CD4-positive, alpha-beta T cell treated with Interleukin-1 beta for 1 hour (primary cell): Measurements from ENCODE around the gene OSM.
A peak's percentile ranks its signal among the peaks of the same experiment; 100 is the strongest.

Source experiments
- DNase-seq, 2 donors: peaks; one replicate each; pipeline ENCODE4 v3.0.0-alpha.2; 2020 to 2022

OSM gene

DNA sequence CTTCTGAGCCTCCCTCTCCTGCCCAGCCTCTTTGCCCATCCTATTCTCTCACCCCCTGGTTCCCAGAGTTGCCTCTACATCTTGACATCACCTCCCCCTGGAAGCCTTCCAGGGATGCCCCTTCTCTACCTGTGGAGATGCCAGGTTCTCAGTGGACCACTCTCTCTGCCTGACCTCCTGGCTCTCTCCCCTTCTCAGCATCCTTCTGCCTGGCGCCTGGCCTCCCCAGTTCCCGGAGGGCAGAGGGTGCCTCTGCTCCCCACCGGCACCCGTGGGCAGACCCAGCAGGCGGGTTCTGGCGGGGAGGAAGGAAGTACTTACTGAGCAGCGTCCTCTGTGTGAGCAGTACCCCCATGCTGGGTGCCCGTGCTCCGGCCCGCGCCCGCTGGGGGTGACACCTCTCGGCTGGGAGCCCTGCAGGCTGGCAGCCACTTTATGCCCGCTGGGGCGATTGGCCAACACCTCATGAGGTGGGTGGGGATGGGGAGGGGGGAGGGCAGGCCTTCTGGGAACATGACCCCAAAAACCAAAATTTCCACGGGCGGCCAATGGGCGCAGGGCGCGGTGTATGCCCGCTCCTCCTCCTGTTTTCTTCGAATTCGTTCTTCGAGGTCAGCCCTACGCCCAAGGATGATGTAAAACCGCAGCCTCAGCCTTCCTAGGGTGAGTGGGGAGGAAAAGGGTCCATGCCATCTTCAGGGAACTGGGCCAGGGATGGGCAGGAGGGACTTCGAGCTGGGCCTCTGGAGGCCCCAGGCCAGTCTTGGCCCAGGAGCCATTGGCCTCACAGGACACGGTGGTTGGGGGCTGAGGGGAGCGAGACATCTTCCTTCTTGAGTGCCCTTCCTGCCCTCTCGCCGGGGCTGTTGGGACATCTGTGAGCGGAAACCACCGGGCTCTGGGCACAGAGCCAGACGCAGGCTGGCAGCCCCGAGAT is at the start of gene OSM:
OSM (minus strand) TSS at position 407 of the 937 bp plus-strand sequence; CDS start at position 355, 52 bp downstream.
- peak; percentile 81 to 83 for DNase-seq

DNA sequence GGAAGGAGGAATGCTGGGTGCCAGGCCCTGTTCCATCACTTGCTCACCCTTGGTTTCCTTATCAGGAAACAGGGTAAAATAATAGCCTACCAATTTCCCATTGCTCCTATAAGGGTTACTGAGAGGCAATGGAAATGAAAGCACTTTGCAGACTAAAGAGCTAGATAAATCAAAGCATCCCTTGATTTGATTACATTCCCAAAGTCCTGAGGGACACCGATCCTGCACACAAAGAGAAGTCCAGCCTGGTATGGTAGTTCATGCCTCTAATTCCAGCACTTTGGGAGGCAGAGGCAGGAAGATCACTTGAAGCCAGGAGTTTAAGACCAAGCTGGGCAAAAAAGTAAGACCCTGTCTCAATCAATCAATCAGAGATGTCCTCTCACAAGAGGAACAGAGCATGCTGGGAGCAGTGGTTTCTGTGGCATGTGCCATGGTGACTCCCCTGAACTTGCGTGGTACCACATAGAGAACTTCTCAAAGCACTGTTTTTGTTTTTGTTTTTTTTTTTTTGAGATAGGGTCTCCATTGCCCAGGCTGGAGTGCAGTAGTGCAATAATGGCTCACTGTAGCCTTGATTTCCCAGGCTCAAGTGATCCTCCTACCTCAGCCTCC is 49.4 kb upstream of the OSM start:
- no peak for DNase-seq

DNA sequence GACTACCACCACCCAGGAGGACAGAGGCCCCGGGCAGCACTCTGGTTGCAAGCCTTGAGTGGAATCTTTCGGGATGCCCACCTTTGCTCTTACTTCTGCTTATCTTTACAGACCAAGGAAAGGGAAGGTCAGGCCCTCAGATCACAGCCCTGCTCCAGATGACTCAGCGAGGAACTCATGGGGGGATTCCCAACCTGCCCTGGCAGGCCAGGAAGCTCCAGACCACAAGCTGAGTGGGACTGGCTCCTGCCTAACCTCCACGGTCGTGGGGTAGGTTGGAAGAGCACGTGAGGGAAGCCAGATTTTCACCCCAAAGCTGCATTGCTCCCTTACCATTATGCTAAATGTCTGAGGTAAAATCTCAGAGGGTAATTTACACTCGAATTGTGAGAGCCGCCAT is 48.3 kb upstream of the OSM start:
- DNase-seq: peak; percentile 55 to 59

DNA sequence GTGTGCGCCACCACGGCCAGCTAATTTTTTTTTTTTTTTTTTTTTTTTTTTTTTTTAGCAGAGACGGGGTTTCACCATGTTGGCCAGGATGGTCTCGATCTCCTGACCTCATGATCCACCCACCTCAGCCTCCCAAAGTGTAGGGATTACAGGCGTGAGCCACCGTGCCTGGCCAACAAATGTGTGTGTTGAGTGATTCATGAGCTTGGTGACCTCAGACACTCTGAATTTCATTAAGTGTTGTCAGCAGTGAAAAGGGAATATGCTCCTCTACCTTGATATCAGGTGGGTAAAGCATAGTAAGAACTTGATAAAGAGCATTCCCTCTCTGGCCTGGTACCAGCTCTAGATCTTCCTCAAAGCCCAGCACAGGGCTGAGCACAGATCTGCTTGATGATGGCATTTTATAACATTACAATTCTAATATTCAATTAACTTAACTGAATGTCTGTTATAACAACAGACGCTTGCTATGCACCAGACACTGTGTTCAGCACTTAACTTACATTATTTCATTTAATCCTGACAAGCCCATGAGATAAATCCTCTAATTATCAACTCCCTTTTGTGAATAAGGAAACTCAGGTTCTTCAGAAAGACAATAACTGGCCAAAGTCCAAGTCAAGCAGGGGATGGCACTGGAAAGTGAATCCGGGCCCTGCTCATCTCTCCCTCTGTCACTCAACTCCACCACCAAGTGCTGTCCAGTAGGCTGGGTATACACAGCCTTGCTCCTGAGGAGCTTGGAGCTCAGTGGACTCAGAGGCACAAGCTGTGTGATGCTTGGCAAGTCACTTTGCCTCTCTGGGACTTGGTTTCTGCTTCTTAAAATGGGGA is 47.1 kb upstream of the OSM start:
- DNase-seq: no peak

DNA sequence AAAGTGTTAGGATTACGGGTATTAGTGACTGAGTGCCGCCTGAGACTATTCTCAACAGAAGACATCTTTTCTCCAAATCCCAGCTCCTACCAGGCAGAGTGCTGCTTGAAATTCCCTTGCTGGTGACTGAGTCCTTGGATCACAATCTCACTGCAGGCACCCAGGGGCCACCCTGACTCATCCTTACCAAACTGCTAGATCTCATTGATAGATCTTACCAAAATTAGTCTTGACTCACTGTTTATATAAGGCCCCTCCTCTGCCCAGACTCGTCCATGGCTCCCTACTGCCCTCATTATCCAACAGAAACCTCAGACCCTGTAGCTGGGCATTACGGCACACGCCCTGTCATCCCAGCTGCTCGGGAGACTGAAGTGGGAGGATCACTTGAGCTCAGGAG is 45.4 kb upstream of the OSM start:
- DNase-seq: no peak

DNA sequence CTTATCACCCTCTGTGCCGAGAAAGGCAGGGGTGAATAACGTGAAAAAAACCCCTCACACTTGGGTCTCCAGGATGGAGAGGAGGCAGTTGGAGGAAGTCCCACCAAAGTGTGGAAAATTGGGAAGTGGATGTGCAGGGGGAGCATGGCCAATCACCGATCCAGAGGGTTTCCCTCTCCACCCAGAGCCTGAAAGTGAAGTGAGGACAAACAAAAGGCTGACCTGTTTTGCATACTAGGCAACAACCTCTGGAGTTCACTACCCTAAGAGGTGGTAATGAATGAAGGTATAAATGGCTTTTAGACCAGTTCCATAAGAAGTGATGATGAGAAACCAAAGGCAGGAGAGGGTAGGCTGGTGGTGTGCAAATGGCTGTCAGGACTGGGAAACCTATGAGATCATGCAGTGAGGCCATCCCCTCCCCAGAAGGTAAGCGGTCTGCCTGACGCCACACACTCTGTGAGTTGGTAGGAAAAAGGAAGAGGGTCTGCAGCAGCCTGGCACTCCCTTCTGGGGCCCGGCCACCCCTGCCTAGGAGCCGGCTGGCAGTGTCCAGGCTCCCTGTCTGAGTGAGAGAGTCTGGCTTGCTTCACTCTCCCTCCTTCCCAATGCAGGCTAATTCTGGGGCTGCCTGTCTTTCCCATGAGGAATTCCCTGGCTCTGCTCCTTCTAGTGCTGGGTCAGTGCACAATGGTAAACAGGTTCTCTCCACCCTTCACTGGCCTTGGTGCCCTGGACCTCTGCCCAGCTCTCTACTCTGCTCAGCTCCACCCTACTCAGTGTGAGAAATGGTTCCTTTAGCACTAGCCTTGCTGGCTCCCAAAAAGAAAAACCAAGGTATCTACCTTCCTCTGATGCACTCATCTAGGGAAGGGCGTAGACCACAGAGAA is 44.5 kb upstream of the OSM start:
- no peak for DNase-seq

DNA sequence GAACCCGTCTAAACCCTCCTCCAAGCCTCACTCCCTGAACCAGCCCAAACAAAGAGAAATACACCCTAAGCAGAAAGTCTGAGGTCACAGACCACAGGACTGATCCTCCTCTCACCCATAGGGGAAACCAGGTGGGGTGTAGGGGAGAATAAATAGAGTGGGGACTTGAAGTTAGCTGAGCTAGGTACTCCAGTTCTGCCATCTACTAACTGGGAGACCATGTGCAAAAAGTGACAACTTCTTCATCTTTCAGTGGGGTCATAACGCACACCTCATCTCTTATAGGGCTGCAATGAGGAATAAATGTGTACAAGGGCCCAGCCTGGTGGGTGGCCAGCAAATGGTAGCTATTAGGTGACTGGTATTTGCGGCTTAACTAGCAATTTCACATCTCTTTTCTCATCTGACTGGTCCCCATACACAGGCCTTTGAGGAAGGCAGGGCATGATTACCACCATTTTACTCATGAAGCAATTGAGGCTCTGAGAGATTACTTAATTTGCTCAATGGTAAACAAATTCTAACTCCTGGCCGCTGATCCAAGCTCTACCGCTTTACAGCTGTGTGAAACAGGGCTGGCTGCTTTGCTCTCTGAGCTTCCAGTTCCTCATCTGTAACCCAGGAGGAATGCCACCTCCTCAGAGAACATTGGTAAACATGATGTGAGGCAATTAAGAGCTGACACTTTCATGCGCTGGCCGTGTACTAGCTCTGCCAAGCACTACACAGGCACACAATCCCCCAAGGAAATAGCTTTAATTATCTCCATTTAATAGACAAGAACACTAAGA is 43.5 kb upstream of the OSM start:
- DNase-seq: peak; percentile 33 to 48

DNA sequence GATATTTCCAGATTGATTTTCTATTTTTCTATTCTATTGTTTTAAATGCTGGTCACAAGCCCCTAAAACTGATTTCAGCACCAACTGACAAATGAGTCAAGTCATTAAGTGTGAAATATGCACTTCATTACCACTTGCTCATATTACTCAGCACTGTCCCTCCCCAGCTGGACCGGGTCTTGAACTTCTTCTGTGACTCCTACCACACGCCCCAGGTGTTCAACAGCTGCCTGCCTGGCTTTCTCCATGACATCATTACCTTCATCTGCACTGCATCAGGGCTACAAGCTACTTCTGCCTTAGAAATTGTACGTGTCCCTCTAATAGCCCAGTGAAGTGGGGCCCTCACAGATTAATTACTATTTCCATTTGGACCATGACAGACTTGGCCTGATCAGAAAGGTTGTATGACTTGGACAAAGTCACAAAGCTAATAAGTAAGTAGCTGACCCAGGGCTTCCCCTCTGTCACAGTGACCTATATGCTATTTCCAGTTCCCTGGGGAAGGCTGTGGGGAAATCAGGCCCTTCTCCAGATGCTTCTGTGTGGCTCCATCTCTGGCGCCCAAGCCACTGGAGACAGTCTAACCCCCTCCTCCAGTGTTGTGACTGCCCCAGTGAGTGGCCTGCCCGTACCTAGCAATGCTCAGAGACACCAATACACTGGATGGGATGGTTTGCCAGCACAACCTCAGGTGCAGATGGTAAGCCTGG is 42.0 kb upstream of the OSM start:
- peak in 1 of 2 donors; percentile 41 for DNase-seq

DNA sequence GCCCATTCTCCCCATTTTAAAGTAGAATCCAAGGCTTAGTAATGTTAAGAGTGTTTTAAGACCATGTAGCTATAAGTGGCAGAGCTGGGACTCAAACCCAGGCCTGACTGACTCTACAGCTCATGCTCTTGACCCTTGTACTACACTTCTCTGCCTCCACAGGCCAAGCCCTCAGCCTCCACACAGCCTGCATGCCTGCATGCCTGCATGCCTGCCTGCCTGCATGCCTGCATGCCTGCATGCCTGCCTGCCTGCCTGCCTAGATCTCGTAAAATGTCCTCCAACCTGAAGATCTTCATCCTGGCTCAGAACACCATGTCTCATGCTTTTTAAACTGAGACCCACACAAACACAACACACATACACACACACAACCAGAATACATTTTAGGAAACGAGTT is 41.4 kb upstream of the OSM start:
- no peak for DNase-seq

DNA sequence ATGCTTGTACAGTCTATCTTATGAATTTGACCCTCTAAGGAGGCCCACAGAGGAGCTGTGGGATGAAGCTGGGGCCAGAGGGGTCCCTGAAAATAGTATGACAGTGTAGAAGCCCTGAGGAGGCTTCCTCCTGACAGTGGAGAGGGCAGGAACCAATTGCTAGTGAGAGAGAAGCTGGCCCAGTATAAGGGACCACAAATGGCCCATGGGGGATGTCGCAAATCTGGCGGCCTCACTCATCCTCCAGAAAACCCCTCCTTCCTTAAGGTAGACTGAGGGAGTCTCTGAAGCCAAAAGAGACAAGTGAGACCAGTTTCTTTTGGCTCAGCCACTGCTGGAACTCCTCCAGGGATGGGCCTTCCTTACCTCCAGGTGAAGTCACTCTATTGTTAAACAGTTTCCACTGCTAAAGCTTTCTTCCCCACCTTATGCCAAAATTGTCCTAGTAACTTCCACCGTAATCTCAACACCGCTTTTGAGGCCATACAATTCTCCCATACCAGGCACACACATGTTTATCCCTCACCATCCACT is 40.5 kb upstream of the OSM start:
- peak in 1 of 2 donors; percentile 41 for DNase-seq

DNA sequence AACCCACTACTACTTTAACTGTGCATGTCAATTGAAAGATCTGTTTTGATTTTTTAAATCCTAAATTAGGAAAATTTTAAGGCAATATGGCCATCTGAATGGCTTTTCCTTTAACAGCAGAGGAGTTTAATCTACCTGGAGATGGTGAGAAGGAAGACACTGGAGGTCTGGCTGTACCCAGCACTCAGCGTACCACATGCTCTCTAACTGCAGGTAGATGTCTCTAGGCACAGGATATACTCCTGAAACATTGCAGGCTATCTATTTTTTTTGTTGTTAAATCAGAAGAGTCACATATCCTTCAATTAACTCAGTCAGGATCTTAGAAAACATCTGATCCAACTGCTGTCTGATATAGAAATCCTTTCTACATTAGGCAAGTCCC is 40.0 kb upstream of the OSM start:
- DNase-seq: no peak

DNA sequence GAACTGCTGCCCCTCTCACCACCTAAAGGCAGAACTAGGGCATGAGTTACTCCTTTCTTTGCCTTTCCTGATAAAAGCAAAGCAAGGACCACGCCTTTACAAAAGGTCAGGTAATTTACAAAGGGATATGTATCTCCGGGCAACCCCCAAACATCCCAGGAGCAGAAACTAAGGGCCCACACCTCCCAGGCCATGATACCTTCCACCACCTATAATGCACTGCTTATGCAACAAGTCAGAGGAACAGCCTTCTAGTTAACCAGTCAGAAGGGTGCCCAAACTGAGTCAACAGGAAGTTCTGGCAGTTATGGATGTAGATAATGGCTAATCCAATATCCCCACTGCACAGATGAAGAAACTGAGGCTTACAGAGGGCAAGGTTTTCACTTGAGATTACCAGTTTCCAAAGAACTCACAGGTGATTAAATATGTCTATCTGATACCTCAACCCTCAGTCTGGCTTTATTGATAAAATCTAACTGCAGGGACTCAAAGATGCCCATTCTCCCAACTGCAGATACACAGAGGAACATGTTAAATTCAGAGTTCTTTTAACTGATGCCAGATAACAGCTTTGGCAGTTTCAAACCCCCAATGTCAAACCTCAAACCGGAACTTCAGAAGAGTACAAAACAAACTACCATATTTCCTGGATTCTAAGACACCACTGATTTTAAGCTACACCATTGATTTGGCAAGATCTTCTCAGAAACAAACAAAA is 39.4 kb upstream of the OSM start:
- peak in 1 of 2 donors; percentile 64 for DNase-seq

DNA sequence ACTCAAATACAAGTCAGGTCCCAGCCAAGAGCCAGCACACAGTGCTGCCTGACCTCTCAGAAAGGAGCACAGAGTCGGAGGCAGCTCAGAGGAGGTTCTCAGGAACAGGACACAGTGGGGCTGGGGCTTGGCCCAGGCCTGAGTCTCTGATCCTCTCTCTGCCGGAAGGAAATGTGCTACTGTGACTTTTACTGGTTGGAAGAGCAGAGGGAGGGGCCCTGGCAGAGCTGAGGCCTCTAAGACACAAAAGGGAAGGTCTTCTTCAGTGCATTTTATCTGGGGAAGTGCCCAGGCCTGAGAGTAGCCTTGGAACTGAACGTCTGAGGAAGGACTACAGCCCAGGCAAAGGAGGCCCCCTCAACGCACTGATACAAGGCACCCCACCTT is 38.9 kb upstream of the OSM start:
- peak; percentile 61 to 68 for DNase-seq

DNA sequence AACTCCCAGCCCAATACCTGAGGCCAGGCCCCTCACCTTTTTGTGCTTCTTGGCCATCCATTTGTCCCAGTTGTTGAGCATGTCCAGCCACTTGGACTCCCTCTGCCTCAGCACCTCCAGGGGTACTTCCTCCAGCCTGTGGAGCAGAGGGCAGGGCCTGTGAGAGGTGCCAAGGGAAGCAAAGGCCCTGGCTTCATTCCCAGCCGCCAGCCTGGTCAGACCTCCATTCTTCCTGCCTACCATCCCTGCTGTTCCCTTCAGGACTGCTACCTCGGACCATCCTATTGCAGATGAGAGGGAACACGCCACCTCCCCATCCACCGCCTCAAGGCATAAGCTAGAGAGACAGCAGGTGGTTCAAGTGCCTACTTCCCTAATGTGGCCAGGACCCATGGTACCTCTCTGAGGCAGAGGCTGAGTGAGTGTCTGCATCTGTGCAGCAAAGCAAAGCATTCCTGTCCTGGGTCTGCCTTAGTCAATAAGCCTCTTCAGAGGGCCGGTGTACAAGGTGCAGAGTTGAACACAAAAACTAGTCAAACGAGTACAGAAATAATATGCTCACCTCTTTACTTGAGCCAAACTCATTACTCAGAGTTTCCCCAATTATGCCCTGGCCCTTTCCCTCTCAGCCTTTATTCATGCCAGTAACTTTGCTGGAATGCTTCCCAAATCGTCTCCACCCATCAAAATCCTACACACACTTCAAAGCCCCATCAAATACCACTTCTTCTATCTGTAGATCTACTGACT is 38.0 kb upstream of the OSM start:
- DNase-seq: no peak

DNA sequence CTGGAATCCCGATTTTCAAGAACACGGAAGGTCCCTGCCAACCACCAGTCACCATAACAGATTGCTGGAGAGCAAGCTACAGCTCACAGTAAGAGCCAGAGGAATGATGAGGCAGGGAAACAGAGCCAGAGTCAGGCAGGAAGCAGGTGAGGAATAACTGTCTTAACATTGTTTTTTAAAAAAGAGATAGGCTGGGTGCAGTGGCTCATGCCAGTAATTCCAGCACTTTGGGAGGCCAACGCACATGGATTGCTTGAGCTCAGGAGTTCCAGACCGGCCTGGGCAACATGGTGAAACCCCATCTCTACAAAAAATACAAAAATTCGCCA is 36.1 kb upstream of the OSM start:
- DNase-seq: no peak

DNA sequence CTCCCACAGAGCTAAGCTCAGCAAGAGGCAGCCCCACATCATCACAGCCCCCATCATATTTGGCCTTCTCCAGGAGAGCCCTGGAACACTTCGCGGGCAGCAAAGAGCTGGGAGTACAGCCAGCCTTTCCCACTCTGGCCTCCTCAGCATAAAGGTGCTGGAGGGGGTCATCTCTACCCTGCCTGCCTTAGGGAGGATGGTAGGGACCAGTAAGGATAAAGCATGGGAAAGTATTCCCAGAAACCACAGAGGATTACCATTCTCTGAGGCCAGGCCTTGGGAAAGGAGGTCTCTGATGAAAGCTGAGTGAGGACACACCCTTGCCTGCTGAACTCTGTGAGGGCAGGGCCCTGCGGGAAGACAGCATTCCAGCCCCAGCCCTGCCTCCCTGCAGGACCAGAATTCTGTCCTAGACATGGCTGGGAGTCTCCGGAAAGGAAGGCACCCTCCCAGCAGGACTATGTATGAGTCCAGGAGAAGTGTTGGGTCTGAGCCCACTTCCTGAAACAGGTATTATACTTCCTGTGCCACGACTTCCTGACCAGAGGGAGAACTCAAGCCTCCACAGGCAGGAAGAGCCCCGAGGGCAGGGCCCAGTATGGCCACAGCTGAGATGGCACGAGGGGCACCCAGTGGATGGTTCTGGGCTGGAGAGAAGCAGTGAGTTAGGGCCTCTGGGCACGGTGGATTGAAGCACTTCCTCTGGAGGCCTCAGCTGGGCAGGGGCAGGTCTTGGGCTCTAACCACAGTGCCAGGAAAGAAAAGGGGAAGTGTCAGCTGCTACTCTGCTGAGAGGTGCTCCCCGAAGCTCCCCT is 35.6 kb upstream of the OSM start:
- DNase-seq: peak in 1 of 2 donors; percentile 67

DNA sequence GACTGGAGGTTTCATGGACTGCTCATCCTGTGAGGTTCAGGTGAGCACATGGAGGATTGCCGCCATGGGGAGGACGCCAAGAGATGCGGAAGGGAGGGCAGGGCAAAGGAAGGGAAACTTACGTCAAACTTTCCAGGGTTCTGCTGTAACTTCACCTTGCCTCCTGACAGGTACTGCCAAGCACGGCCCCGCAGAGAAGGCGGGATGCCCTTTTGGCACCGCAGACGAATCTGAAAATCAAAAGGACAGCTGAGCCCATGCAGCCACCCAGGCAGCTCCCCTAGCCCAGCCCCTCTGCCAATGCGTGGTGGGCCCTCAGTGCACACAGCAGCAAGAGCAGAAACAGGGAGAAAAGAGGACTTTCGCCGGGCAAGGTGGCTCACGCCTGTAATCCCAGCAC is 32.7 kb upstream of the OSM start:
- DNase-seq: no peak

DNA sequence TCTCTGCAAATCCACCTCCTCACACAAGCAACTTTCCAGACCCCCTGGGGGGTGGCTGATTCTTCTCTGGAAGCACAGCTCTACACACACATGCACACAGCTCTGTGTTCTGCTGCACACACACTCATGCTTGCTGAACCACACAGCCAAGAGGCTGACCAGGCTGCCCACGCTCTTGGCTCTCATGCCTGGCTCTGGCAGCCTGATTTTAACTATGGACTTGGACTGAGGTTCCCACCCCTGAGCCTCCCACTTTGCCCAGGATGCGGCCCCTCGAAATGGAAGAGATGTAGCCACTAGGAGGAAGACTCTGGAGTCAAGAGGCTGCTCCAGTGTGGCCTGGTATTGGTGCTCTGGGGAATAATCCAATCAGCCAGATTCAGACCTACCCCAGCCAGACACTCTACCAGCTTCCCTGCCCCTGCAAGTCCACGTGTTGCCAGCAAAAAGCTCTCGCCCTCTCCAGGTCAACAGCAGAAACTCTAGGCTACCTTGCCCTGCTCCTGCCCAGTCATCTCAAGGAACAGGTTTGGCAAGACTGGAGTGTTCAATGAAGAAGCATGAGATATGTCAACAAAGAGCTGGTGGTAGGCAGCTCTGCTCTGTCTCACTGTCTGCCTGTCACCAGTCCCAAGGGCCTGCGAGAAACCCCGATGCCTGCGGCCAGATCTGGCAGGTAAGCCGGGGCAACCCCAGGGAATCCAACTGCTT is 31.5 kb upstream of the OSM start:
- DNase-seq: no peak
